Measurements from ENCODE around the gene RNF225. TPM values are rescaled to one million over a fixed set of nuclear protein-coding genes. Genes with fewer than 3 reads are reported as not detected.
A peak's percentile ranks its signal among the peaks of the same experiment; 100 is the strongest.
"Not testable (repeated sequence)": the region's sequence is repeated elsewhere in the genome, so short reads cannot be mapped to it uniquely, and the experiment has no call there.

The RNF225 gene
- total RNA-seq, 1 donor from 2014 or later = 0.98 TPM

GRCh38 chr19:58440556-58440955 is 45.1 kb downstream of the RNF225 start:
- H3K36me3 ChIP-seq = peaks cover 0 to 27% of the 10 kb centered on the region in 2 donors
- H3K4me3 ChIP-seq = peak overlapping the region; percentile 68 to 70
- TF ChIP-seq POLR2A (IDR thresholded peaks at IDR 0.05) (no peak), POLR2AphosphoS5 (IDR thresholded peaks at IDR 0.05; ENCODE audit: insufficient read depth in 1 of 2, low read depth in 1 of 2) (no peak)
- TF ChIP-seq, protein P1, sequence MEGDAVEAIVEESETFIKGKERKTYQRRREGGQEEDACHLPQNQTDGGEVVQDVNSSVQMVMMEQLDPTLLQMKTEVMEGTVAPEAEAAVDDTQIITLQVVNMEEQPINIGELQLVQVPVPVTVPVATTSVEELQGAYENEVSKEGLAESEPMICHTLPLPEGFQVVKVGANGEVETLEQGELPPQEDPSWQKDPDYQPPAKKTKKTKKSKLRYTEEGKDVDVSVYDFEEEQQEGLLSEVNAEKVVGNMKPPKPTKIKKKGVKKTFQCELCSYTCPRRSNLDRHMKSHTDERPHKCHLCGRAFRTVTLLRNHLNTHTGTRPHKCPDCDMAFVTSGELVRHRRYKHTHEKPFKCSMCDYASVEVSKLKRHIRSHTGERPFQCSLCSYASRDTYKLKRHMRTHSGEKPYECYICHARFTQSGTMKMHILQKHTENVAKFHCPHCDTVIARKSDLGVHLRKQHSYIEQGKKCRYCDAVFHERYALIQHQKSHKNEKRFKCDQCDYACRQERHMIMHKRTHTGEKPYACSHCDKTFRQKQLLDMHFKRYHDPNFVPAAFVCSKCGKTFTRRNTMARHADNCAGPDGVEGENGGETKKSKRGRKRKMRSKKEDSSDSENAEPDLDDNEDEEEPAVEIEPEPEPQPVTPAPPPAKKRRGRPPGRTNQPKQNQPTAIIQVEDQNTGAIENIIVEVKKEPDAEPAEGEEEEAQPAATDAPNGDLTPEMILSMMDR (IDR thresholded peaks at IDR 0.05) = no peak
- H3K27ac ChIP-seq = peak overlapping the region; percentile 64
- peaks cover 38% of the 10 kb centered on the region for H3K9me3 ChIP-seq
- DNase-seq (ENCODE audit: extremely low spot score in 2 of 2) = no peak
- intact Hi-C loops (cut with DNase I) = no loop called here
- peaks cover 18% of the 10 kb centered on the region for H3K4me1 ChIP-seq
- H3K27me3 ChIP-seq = no peaks in the 10 kb centered on the region

- peaks cover 18% of the 10 kb centered on the region for H3K4me1 ChIP-seq
- intact Hi-C loops (cut with DNase I); H3K4me3 ChIP-seq; H3K36me3 ChIP-seq; DNase-seq (ENCODE audit: extremely low spot score in 2 of 2); H3K27ac ChIP-seq; H3K27me3 ChIP-seq: not testable (repeated sequence)
- peaks cover 15% of the 10 kb centered on the region for H3K9me3 ChIP-seq
These were observed 47.5 kb downstream of the RNF225 start for GRCh38 chr19:58442986-58443385.

Small RNAs within 50 kb of the gene (microRNA-seq; reads per million reads assigned to microRNA genes)
- not detected for gene MIR4754 (ENCODE audit: borderline number of aligned reads, borderline replicate concordance)

Small RNAs within 50 kb of the gene (small RNA-seq; reads per million reads assigned to genes)
- gene MIR4754 (not detected), gene RNA5SP473 (not detected)

Other genes starting within 250 kb of the RNF225 start
- gene ZNF329, start 244.9 kb upstream of the RNF225 start, total RNA-seq = 9.6 TPM
- gene ZNF274, start 212.6 kb upstream of the RNF225 start, total RNA-seq = 19.6 TPM
- gene ZNF544, start 166.7 kb upstream of the RNF225 start, total RNA-seq = 20.1 TPM
- 6.4 TPM for gene ZNF8, start 116.7 kb upstream of the RNF225 start, total RNA-seq
- gene ERVK3-1, start 90.3 kb upstream of the RNF225 start, total RNA-seq = 45.9 TPM
- gene ZSCAN22, start 68.7 kb upstream of the RNF225 start, total RNA-seq = 3.9 TPM
- gene A1BG, start 42.2 kb upstream of the RNF225 start, total RNA-seq = 48.9 TPM
- gene ZNF497, start 32.9 kb upstream of the RNF225 start, total RNA-seq = 3.4 TPM
- gene ZNF837, start 14.6 kb upstream of the RNF225 start, total RNA-seq = 1.2 TPM
- gene RPS5, start 8.4 kb upstream of the RNF225 start, total RNA-seq = 1,974 TPM
- 16.7 TPM for gene ZNF584, start 13.0 kb downstream of the RNF225 start, total RNA-seq
- 5.2 TPM for gene ZNF132, start 44.5 kb downstream of the RNF225 start, total RNA-seq
- 4.2 TPM for gene ZNF324B, start 56.0 kb downstream of the RNF225 start, total RNA-seq
- 17.2 TPM for gene ZNF324, start 71.4 kb downstream of the RNF225 start, total RNA-seq
- gene ZNF446, start 80.7 kb downstream of the RNF225 start, total RNA-seq = 10.6 TPM
- gene SLC27A5, start 116.3 kb downstream of the RNF225 start, total RNA-seq = 35.8 TPM
- gene ZBTB45, start 124.2 kb downstream of the RNF225 start, total RNA-seq = 14.0 TPM
- 274 TPM for gene TRIM28, start 148.4 kb downstream of the RNF225 start, total RNA-seq
- gene CHMP2A, start 159.4 kb downstream of the RNF225 start, total RNA-seq = 76.4 TPM
- gene UBE2M, start 163.0 kb downstream of the RNF225 start, total RNA-seq = 33.6 TPM
- gene MZF1, start 177.7 kb downstream of the RNF225 start, total RNA-seq = 32.2 TPM